Measurements from ENCODE around the gene GLCE.
A peak's percentile ranks its signal among the peaks of the same experiment; 100 is the strongest.

Gene GLCE

DNA sequence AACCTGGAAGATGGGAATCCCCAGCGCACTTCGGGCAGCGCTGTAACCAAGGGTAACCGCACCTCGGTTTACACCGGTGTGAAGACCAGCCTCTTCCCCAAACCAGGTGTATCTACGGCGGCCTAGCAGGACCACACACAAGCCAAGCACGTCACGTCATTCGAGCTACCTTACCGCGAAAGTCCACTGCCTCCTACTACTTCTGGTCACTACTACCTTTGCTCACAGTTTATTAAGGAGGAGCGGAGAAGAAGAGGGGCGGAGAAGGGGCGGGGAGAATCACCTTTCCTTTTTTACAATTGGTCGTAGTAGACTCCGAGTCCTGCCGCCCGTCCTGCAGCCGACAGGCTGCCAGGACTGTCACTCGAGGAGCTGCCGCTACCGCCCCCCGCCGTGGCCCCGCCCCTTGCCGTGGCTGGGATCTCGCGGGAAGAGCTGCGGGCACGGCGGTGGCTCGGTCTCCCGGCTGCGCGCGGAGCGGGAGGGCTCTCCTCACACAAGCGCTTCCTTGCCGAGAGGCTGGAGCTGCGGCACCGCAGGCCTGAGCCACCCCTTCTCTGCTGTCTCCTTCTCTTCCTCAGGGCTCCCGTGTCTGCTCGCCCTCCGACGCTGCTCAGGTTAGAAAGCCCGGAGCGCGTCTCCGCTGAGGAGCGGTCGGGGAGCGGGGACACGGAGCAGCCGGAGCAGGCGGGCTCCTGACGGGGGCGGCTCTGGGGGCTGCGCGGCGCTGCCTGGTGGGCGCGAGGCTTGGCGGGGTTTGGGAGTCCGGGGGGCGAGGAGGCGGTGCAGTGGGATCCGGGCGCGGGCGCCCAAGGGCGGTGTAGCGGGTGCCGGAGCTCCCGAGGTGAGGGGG lies at the start of gene GLCE:
Gene GLCE, plus strand, starts transcription at position 495 of the 853 bp plus-strand sequence. CDS start 95,172 bp downstream, outside the sequence.
- DNase-seq: peak; percentile 96

DNA sequence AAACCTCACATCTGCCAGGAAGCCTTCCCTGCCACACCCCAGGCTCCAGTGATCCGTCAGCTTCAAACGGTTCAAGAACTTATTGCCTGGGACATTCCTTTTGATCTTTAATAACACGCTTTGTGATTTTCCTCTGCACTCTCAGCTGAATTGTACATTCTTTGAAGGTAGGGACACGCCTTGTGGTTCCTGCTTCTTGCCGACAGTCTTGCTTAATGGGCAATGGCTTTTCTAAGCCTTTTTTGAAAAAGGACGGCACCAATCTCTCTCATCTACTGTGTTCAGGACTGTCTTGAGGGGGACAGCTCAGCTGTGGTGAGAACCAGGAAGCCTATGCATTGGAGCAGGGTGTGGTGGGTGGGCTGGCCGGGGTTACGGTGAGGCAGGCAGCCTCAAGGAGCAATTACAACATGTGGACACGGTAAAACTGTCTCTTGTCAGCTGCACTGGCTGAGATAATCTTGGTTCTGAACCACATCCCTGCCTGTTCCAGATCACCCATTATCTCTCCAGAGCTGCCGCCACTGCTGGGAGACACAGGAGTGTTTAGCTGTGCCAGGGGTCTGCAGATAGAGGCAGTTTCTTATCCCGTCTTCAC lies 46.0 kb upstream of the GLCE start:
- DNase-seq: no peak

DNA sequence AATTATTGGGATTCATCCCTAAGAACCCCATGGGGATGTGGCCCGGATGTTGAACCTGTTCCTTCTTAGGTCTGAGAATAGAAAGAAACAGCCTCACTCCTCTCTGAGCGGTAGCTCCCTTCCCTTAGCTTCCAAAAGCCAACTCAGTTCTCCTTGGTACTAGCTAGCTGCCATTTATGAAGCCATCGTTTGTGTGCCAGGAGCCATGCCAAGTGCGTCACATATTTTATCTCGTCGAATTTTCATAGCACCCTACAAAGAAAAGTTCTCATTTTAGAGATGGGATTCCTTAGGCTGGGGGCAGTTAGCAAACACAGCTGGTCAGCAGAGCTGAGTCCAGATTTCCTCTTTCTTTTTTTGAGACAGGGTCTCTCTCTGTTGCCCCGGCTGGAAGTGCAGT lies 45.4 kb upstream of the GLCE start:
- no peak for DNase-seq

DNA sequence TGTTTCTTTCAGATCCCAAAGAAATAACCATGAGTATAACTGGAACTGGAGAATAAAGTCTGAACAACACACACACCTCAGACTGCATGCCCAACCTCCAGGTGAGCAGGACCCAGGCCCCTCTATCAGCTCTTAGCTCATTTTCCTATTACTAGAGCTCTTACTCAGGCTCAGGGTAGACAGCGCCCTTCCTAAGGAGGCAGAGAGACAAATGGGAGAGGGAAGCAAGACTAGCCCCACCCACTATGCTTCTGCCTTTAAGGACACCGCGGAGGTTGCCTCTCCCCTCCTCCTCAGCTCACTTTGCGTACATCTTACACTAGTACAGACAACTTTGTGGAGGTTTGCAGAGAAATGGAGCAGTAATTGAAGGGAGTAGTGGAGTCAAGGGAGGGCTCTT lies 44.0 kb upstream of the GLCE start:
- DNase-seq: no peak

DNA sequence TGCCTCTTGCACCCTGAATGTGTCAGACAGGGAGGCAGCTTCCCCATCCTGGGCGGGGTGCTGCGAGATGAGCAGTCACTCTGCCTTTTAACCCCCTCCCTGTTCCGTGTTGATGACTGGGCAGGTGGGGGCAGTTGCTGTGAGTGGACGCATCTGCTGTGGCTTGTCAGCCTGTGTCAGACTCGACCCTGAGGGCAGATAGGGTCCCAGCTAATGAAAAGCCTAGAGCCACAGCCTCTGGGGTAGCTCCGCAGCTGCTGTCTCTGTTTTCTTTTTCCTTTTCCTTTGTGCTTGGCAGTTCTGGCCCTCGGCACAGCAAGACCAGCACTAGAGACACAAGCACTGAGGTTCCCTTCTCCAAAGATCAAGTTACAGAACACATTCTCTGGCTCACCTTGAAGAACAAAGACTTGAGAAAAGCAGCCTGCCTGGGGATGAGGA lies 43.0 kb upstream of the GLCE start:
- no peak for DNase-seq

DNA sequence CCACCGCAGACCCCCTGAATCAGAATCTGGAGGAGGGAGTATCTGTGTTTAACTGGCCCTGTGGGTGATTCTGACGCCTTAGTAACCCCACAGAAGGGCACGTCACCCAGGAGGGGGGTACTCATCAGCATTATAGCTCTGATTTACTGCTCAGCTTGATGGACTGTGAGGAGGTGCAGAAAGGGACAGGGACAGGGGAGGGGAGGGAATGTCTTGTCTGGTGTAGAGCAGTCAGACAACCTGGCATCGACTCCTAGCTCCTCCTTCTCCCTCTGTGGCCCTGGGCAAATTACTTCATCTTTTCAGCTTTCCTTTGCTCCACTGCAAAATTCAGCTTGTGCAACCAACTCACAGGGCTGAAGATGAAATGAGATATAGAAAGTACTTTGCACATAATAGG lies 42.3 kb upstream of the GLCE start:
- no peak for DNase-seq

DNA sequence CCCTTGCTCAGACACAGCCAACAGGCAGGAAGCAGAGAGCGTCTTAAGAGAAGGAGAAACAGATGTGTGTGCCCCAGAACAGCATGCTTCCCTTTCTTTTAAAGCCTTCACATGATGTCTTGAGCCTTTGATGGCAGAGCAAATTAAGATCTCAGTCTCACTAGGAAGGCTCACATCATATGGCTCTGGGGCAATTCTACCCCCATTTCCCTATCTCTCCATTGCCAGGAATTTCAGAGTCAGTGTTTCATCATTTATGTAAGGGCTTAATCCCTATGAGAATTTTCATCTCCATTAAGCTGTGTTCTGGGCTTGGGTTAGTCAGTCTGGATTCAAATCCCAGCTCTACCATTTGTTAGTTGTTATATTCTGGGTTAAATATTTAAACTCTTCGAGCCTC lies 41.4 kb upstream of the GLCE start:
- DNase-seq: no peak

DNA sequence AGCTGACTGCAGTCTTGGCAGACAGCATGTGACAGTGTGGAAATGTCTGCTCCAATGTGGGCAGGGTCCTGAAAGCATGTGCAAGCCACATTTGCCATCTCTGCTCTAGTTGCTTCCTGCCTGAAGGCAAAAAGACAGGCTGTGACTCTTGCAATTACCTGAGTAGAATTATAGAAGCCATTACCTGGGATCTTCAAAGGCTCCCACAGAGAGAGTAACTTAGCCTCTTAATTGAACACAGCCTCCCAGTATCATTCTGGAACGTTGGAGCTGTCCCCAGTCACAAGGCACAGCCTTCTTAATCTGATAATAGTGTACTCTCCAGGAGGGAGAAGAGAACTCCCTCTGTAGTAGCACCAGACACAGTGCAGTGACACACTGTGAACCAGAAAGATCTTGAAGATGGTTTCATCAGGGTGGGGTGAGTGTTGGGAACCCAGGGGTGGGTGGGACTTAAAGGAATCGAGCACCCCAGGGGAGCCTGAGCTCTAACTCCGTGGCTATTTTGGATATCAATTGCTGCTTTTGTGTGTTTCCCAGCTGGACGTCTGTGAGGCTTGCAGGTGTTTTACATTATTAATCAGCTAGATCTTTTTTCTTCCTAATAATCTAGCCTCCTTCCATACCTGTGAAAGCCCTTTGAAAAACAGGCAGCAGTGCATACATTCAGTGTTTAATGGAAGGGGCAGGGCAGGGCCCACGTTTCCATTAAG lies 40.6 kb upstream of the GLCE start:
- no peak for DNase-seq

DNA sequence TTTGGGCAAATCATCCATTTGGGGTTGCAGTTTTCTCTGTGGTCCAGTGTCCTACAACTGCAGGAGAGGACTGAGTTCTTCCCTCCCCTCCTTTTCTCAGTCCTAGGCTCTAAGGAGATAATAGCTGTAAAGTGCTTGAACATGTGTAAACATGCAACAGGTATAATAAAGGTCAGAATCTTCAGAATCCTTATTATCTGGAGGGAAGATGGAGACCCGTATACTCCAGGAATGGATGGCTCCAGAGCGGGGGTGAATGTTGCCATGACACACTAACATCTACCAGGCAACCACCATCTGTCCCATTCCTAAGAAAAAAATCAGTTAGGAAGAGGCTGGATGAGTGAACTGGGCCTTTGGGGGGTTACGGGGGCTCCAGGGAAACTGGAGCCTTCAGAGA lies 39.7 kb upstream of the GLCE start:
- DNase-seq: peak; percentile 27

DNA sequence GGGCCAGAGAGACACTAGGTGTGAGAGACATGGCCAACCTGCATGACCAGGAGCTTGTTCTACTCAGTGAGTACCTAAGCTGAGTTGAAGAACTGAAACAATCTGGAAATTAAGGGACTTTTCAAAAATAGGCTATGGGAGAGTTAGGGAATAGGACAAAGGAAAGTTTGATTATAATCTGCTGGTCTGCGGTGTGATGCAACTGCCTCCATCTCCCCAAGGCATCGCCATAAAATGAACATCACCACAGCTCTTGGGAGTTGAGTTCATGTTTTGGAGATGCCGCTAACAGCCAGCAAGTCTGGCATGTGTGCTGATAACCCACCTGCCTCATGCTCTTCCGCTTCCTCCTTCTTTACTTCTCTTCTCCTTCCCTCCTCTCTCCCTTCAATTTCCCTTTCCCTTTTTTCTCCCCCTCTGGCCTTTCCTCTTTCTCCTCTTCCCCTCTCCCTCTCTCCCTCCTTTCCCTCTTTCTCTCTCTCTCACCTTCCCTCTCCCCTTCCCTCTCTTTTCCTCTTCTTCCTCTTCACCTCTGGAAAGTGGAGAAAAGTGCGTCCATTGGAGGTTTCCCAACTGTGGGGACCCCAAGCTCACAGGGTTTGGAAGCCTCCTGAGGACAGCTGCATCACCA lies 39.1 kb upstream of the GLCE start:
- DNase-seq: no peak

DNA sequence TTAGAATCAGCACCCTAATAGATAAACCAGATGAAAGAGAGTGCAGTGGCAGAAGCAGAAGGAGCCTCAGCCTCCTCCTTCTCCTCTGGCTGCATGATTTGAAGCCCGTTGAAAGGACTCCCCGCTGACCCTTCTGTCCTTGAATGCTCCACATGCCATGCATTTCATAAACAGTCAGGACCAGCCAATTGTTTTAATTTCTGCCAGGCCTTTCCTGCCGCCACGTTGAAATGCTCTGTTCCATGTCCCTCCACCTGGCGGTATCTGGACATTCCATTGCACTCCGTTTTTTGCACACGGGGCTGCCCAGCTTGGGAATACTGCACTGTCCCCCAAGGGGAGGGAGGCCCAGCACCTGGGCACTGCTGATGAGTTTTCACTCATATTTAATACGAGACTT lies 35.2 kb upstream of the GLCE start:
- no peak for DNase-seq

DNA sequence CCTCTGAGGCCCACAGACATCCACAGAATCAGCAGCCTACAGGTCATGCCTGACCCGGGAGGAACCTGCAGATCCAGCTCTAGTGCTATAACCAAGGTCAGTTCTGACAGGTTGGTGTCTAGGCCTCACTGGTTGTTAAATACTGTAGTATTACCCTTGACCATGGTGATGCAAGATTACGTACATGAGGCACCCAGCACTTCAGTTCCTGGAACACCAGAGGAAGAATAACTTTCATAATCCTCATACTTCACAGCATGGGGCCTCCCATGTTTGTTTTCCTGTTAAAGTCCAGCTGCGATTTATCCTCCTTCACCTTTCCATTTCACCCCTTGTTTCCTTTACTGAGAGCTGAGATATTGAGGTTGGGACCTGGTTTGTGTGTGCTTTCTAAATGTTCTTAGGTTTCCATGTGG lies 34.4 kb upstream of the GLCE start:
- no peak for DNase-seq

DNA sequence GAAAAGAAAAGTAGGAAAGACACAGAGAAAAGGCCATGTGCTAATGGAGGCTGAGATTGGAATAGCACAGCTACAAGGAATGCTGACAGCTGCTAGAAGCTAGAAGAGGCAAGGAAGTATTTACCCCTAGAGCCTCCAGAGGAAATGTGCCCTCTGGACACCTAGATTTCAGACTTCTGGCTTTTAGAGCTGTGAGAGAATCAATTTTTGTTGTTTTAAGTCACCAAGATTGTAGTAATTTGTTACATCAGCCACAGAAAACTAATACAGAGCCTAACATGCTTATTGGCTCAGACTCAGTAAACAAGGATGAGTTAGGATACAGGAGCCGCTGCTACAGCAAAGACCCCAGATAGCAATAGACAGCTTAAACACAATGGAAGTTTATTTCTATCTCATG lies 33.1 kb upstream of the GLCE start:
- no peak for DNase-seq

DNA sequence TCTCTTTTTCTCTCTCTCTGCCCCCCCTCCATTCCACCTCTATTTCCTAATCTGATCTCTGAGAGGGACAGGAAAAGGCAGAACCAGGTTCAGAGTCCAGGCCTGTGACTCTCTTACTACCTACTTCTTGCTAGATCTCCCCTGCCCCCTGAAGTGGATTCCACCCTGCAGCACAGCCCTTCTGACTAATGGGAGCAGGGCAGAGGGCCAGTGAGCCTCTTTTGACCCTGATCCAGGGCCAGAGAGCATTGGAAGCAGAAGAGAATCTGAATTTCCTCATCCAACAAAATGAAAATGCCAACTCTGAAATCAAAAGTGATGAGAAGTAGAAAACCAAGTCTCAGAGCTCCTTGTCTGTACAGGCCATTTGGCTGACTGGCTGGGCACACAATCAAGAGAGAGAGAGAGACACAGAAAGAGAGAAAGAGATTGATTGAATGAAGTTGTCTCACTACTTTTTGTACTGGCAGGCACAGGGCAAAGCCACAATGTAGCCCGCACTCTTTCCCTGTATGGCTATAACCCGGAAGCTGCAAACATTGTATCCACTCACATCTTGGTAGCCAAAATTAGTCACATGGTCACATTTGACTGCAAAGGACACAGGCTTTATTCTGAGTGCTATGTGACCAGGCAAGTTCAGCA lies 31.6 kb upstream of the GLCE start:
- no peak for DNase-seq

DNA sequence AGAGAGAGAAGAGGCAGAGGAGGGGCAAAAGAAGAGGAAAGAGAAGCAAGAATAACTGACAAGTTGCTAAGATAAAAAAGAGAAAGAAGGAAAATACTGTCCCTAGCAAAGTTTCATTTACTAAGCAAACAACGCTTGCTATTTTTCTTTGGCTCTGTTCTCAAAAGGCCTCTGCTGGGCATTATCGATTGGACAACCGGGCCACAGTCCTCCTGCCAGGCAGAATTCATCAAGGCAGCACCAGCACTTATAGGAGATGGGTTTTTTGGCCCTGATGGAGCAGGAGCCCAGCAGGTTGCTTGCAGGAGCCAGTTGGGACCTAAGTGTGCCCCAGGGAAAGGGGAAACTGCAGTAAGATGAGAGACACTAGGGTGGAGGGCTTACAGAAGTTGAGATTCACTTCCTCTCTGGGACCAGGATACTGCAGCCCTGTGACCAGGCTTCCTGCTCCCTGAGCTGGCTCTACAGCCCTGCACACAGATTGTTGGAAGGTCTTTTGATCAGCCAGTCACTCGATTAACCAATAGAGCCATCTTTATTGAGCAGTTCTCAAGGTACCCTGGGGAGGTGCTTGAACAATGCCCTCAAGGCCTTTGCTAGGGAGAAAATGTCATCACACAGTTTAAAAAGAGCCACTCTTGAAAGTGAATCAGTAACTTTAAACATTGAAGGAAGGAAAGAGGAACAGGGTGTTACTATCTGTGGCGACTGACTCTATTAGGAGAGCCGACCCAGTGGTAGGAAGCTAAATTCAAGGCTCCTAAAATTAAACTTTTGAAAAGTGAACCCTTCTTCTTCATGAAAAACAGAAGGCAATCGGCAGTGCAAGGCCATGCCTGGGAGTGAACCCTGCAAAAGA lies 28.8 kb upstream of the GLCE start:
- no peak for DNase-seq

DNA sequence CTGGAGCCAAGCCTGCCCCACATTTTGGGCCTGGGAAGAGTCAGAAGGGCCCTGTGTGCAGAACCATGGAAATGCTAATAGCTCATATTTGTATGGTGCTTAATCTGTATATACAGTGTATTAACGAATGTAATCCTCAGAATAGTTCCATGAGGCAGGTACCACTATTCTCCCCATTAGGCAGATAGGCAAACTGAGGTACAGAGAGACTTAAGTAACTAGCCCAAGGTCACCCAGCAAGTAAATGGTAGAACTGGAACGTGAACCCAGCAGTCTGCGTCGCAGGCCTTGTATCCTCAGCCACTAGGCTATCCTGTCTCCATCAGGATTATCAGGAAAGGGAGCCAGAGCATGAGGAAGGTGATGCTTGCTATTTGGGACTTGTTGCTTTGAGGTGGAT lies 28.0 kb upstream of the GLCE start:
- no peak for DNase-seq

DNA sequence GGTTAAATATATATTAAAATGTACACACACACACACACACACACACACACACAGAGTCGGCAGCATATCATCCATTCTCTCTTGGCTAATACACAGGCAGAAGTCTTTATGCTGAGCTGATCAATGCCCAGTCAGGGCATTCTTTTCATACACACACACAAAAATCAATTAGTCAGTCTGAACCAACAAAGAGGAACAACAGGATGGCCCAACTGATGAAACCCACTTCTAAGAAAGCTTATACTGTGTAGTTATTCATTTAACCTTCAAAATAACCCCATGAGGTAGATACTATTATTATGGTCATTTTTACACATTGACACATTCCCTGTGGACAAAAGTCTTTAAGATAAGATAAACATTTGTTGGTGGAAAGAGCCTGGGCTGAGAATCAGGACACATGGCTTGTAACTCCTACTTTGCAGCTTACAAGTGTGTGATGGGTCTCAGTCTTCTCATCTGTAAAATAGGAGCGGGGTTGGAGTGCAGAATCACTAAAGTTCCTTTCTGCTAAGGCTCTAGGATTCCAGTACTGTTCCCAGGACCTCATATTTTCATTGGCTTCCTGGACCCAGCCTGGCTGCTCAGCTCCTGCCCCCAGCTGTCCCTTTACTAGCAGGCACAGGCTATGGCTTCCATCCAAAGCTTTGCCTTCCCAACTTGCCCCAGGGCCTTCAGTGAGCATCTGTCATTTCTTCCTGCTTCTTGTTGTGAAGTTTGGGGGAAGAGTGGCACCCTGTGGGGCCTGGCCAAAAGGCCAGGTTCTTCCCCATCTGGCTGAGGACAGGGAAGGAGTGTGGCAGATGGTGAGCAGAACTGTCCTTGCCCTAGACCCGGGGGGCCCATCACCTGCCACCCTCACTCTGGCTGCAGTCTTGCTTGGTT lies 27.2 kb upstream of the GLCE start:
- DNase-seq: peak; percentile 90

DNA sequence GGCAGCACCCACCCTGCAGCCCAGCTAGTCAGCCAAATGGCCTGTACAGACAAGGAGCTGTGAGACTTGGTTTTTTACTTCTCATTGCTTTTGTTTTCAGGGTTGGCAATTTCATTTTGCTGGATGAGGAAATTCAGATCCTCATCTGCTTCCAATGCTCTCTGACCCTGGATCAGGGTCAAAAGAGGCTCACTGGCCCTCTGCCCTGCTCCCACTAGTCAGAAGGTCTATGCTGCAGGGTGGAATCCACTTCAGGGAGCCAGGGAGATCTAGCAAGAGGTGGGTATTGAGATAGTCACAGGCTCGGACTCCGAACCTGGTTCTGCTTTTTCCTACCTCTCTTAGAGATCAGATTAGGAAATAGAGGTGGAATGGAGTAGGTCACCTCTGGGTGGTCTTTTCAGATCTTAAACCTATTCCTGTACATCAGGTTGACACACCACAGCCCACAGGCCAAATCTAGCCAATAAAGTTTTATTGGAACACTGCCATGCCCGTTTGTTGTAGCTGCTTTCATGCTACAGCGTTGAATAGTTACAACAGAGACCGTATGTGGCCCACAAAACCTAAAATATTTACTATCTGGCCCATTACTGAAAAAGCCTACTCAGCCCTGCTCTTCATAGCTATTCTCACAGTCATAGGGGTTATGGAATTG lies 26.4 kb upstream of the GLCE start:
- DNase-seq: no peak

DNA sequence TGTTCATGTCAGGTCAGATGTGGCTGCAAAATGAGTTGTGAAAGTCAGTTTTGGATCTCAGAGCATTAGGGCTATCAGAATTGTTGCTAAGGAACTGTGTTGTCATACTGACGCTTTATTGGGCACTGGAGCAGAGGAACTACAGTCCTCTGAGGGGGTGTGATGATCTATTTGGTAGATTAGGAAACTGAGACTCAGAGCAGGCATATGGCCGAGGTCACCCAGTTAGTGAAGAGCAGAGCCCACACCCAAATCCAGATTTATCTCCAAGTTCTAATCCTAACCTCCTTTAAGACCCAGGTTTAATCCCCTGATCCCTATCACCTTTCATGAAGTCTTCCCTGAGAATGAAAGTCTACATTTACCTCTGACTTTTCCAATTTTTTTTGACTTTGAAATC lies 25.6 kb upstream of the GLCE start:
- no peak for DNase-seq

DNA sequence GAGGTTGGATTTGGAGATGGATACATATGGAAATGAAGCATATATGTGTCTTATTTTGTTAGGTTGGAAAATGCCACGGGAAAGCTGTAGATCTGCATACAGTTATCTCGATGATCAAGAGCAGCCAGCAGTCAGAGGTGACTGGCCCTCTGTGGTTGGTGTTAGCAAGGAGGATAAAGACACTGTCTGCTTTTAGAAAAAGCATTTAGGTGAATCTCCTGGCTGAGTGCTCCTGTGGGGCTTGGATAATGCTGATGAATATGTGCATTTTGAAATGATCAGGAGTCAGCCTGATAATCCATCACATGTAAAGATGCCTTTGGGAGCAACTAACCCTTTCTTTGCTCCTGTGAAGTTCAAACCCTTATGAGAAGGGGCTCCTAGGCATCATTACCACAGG lies 24.9 kb upstream of the GLCE start:
- DNase-seq: no peak
